Hippocampal formation (tissue), 2 donors: ENCODE data around the gene KLK2.

Experiments used
- DNase-seq, 2 donors: peaks; one replicate each; lab custom pipeline; 2025; lab: John Stamatoyannopoulos, UW

The KLK2 gene

GRCh38 chr19:50873056-50873455 is at the start of gene KLK2:
Gene KLK2 (plus strand): TSS chr19:50873439. CDS start chr19:50873474, 35 bp downstream.
- DNase-seq = no peak

- no peak for DNase-seq
Observed at GRCh38 chr19:50826492-50827240, 46.6 kb upstream of the KLK2 start.

GRCh38 chr19:50827476-50827875 is 45.8 kb upstream of the KLK2 start:
- no peak for DNase-seq

GRCh38 chr19:50829801-50830200 is 43.4 kb upstream of the KLK2 start:
- DNase-seq = no peak

- no peak for DNase-seq
Observed at GRCh38 chr19:50830266-50831025, 42.8 kb upstream of the KLK2 start.

GRCh38 chr19:50831026-50831396 is 42.2 kb upstream of the KLK2 start:
- no peak for DNase-seq

- DNase-seq = no peak
Observed at GRCh38 chr19:50832666-50833065, 40.6 kb upstream of the KLK2 start.

- no peak for DNase-seq
Observed at GRCh38 chr19:50833117-50833801, 40.0 kb upstream of the KLK2 start, which contains the start of gene KLK15. Gene KLK15 (minus strand): TSS chr19:50833574. CDS start chr19:50831492, 2,082 bp downstream.

- no peak for DNase-seq
Observed at GRCh38 chr19:50833802-50834167, 39.5 kb upstream of the KLK2 start.

- no peak for DNase-seq
Observed at GRCh38 chr19:50835103-50835784, 38.0 kb upstream of the KLK2 start.

- peak in 1 of 2 donors; percentile 29 for DNase-seq
Observed at GRCh38 chr19:50835785-50836542, 37.3 kb upstream of the KLK2 start.

GRCh38 chr19:50836543-50837195 is 36.6 kb upstream of the KLK2 start:
- no peak for DNase-seq

- no peak for DNase-seq
Observed at GRCh38 chr19:50837300-50837699, 35.9 kb upstream of the KLK2 start.

GRCh38 chr19:50838239-50838638 is 35.0 kb upstream of the KLK2 start:
- DNase-seq = no peak

- DNase-seq = no peak
Observed at GRCh38 chr19:50839712-50840655, 33.3 kb upstream of the KLK2 start.

GRCh38 chr19:50842130-50842529 is 31.1 kb upstream of the KLK2 start:
- DNase-seq = no peak

GRCh38 chr19:50843205-50843604 is 30.0 kb upstream of the KLK2 start:
- no peak for DNase-seq

GRCh38 chr19:50843701-50844221 is 29.5 kb upstream of the KLK2 start:
- DNase-seq = no peak

GRCh38 chr19:50844296-50844935 is 28.8 kb upstream of the KLK2 start:
- no peak for DNase-seq
